Hepatocyte (in vitro differentiated cells): ENCODE results near the gene GON4L. TPM values are rescaled to one million over a fixed set of nuclear protein-coding genes. Genes with fewer than 3 reads are reported as not detected.
"Not testable (repeated sequence)": the region's sequence is repeated elsewhere in the genome, so short reads cannot be mapped to it uniquely, and the experiment has no call there.

Source experiments
- DNase-seq: peaks from one replicate; pipeline ENCODE4 v3.0.0-alpha.2; 2016; ENCODE audit warnings: low spot score
- H2AFZ ChIP-seq: fragments of 200-600 bp; sonication (generic); 2 replicates; pipeline ENCODE4 v1.6.0; 2016; ENCODE audit warnings: antibody characterized with exemption, mild to moderate bottlenecking
- H3K27ac ChIP-seq: fragments of 200-600 bp; sonication (generic); 2 replicates; pipeline ENCODE4 v1.5.1; 2016; ENCODE audit warnings: mild to moderate bottlenecking
- H3K27me3 ChIP-seq: fragments of 200-600 bp; sonication (generic); 2 replicates; pipeline ENCODE4 v1.6.1; 2016
- H3K36me3 ChIP-seq: fragments of 200-600 bp; sonication (generic); replicated peaks from 2 replicates; pipeline ENCODE4 v1.5.1; 2016; ENCODE audit warnings: low read depth; ENCODE audit not compliant: insufficient read depth
- H3K4me1 ChIP-seq: fragments of 200-600 bp; sonication (generic); 2 replicates; pipeline ENCODE4 v1.5.1; 2016; ENCODE audit warnings: mild to moderate bottlenecking, moderate library complexity; ENCODE audit not compliant: insufficient read depth
- H3K4me2 ChIP-seq: fragments of 200-600 bp; sonication (generic); 2 replicates; pipeline ENCODE4 v1.6.0; 2016
- H3K4me3 ChIP-seq: fragments of 200-600 bp; sonication (generic); 2 replicates; pipeline ENCODE4 v1.5.1; 2016; ENCODE audit warnings: mild to moderate bottlenecking
- H3K79me2 ChIP-seq: fragments of 200-600 bp; sonication (generic); 2 replicates; pipeline ENCODE4 v1.6.0; 2017; ENCODE audit warnings: mild to moderate bottlenecking
- H3K9me2 ChIP-seq: fragments of 200-600 bp; sonication (generic); replicated peaks from 2 replicates; pipeline ENCODE4 v1.6.0; 2017; ENCODE audit warnings: mild to moderate bottlenecking; ENCODE audit not compliant: insufficient read depth
- H3K9me3 ChIP-seq: fragments of 200-600 bp; sonication (generic); 2 replicates; pipeline ENCODE4 v1.5.1; 2016; ENCODE audit warnings: low read depth, mild to moderate bottlenecking
- H4K20me1 ChIP-seq: fragments of 200-600 bp; sonication (generic); 2 replicates; pipeline ENCODE4 v1.6.0; 2016; ENCODE audit warnings: mild to moderate bottlenecking; ENCODE audit not compliant: insufficient read depth, poor library complexity, severe bottlenecking
- EZH2 ChIP-seq: fragments of 200-600 bp; sonication (generic); IDR thresholded peaks from 2 replicates; pipeline ENCODE4 v1.6.1; 2016; ENCODE audit warnings: antibody characterized with exemption, mild to moderate bottlenecking, borderline replicate concordance
- EZH2phosphoT487 ChIP-seq: fragments of 200-600 bp; sonication (generic); IDR thresholded peaks from one replicate; pipeline ENCODE4 v1.6.1; 2018; ENCODE audit warnings: antibody characterized with exemption, mild to moderate bottlenecking, low read depth, moderate library complexity; ENCODE audit not compliant: unreplicated experiment, severe bottlenecking
- WGBS: methylation state at CpG from one replicate; pipeline ENCODE4 v1.1.6; 2016; ENCODE audit warnings: low lambda C conversion rate; ENCODE audit errors: missing lambda C conversion rate; 5-methylcytosine and 5-hydroxymethylcytosine counted together
- polyA plus RNA-seq: library from polyadenylated mRNA; unstranded; fragments of >200 nt; fragmentation: Nextera tagmentation; extraction: Ambion mirVana; gene quantifications from 2 replicates; pipeline ENCODE4 v1.2.1, GENCODE V29; 2016
- total RNA-seq: library from RNA; depleted of rRNA; stranded (reverse); fragments of >200 nt; gene quantifications from 2 replicates; pipeline ENCODE4 v1.2.3, GENCODE V29; 2014
- TF ChIP-seq, protein P1 (sequence below): fragments of 200-600 bp; sonication (generic); IDR thresholded peaks from 2 replicates; pipeline ENCODE4 v1.5.1; 2016; ENCODE audit warnings: antibody characterized with exemption, mild to moderate bottlenecking; ENCODE audit not compliant: poor library complexity

The GON4L gene
- total and polyA plus RNA-seq, 2 experiments from 2014 or later = 20.8 to 33.3 TPM

DNA sequence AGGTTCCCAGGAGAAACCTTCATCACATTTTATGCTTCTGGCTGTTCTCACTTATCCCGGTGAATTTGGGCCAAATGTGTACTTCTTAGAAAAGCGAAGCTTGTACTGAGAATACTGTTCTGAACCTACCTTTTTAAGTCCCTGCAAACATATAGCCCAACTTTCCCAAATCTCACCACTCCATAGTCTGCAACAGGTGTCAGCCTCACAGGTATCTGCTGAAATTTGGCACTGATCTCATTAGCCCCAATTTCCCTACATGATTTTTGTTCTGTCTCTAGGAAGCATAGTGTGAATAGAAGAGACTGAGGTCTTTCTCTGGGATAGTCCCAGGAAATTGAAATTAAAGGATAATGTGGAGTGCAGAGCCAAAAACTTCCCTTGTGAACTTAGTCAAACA is 42.7 kb upstream of the GON4L start:
- no peak overlapping the region for H3K4me3 ChIP-seq
- H3K9me2 ChIP-seq = no peaks in the 10 kb centered on the region
- TF ChIP-seq EZH2 (no peak), EZH2phosphoT487 (no peak)
- peaks cover 6% of the 10 kb centered on the region for H3K36me3 ChIP-seq
- DNase-seq = no peak
- H3K27ac ChIP-seq = no peak overlapping the region
- no peaks in the 10 kb centered on the region for H3K9me3 ChIP-seq
- no peak overlapping the region for H3K4me2 ChIP-seq
- H3K79me2 ChIP-seq = no peaks in the 10 kb centered on the region
- H3K4me1 ChIP-seq = no peaks in the 10 kb centered on the region
- WGBS = 98% methylated on average over 2 of the region's 2 CpGs
- H2AFZ ChIP-seq = no peak overlapping the region
- H4K20me1 ChIP-seq = no peaks in the 10 kb centered on the region
- no peaks in the 10 kb centered on the region for H3K27me3 ChIP-seq

DNA sequence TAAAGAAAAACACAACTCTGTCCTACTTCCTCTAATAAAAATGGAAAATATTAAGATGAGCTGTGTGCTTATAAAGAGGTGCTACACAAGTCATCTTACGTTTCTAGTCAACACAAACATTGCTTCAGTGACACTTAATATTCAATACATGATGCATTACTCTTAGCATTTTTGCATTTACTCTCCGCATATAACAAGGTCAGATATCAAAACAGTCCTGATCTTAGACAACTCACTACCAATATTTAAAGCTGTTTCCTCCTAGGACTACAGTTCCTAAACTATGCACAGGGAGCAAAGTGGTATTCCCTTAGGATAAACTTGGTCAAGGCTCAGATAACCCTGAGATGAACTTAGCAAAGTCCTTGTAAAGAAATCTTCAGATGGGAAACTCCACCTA is 41.9 kb upstream of the GON4L start:
- H3K79me2 ChIP-seq = no peaks in the 10 kb centered on the region
- H3K27me3 ChIP-seq = no peaks in the 10 kb centered on the region
- no peaks in the 10 kb centered on the region for H3K9me2 ChIP-seq
- no peak overlapping the region for H3K27ac ChIP-seq
- no peak for DNase-seq
- H3K4me1 ChIP-seq = no peaks in the 10 kb centered on the region
- 71% methylated on average over 2 of the region's 2 CpGs for WGBS
- H3K4me3 ChIP-seq = no peak overlapping the region
- no peak overlapping the region for H3K4me2 ChIP-seq
- H4K20me1 ChIP-seq = no peaks in the 10 kb centered on the region
- no peaks in the 10 kb centered on the region for H3K9me3 ChIP-seq
- H2AFZ ChIP-seq = no peak overlapping the region
- TF ChIP-seq EZH2 = no peak
- TF ChIP-seq, protein P1, sequence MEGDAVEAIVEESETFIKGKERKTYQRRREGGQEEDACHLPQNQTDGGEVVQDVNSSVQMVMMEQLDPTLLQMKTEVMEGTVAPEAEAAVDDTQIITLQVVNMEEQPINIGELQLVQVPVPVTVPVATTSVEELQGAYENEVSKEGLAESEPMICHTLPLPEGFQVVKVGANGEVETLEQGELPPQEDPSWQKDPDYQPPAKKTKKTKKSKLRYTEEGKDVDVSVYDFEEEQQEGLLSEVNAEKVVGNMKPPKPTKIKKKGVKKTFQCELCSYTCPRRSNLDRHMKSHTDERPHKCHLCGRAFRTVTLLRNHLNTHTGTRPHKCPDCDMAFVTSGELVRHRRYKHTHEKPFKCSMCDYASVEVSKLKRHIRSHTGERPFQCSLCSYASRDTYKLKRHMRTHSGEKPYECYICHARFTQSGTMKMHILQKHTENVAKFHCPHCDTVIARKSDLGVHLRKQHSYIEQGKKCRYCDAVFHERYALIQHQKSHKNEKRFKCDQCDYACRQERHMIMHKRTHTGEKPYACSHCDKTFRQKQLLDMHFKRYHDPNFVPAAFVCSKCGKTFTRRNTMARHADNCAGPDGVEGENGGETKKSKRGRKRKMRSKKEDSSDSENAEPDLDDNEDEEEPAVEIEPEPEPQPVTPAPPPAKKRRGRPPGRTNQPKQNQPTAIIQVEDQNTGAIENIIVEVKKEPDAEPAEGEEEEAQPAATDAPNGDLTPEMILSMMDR = no peak
- no peak for TF ChIP-seq EZH2phosphoT487
- peaks cover 6% of the 10 kb centered on the region for H3K36me3 ChIP-seq

DNA sequence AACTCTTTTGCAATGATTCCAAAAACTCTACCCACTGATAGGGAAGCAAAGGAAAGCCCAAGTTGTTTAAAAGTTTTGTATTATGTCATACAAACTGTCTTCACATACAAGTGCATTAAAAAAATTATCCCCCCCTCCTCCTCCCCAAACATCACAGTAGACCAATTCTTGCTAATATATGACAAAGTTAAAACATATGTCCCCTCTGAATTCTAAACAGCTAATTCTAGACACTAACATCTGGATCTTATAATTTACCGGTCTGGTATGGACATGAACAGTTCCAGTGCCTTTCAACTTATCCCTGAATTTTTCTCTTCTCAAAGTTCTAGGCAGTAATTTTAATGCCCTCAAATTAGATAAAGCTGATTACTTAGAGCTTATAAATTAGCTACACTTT is 40.7 kb upstream of the GON4L start:
- no peak overlapping the region for H2AFZ ChIP-seq
- no peaks in the 10 kb centered on the region for H3K79me2 ChIP-seq
- peaks cover 6% of the 10 kb centered on the region for H3K36me3 ChIP-seq
- H3K4me1 ChIP-seq = peaks cover 7% of the 10 kb centered on the region
- H3K27me3 ChIP-seq = no peaks in the 10 kb centered on the region
- H3K4me2 ChIP-seq = no peak overlapping the region
- no peak for TF ChIP-seq EZH2
- TF ChIP-seq EZH2phosphoT487 = no peak
- TF ChIP-seq, protein P1 = no peak
- H4K20me1 ChIP-seq = no peaks in the 10 kb centered on the region
- no peak for DNase-seq
- no peak overlapping the region for H3K27ac ChIP-seq
- 67% methylated on average over 1 of the region's 1 CpG for WGBS
- no peaks in the 10 kb centered on the region for H3K9me2 ChIP-seq
- H3K4me3 ChIP-seq = no peak overlapping the region
- H3K9me3 ChIP-seq = no peaks in the 10 kb centered on the region

DNA sequence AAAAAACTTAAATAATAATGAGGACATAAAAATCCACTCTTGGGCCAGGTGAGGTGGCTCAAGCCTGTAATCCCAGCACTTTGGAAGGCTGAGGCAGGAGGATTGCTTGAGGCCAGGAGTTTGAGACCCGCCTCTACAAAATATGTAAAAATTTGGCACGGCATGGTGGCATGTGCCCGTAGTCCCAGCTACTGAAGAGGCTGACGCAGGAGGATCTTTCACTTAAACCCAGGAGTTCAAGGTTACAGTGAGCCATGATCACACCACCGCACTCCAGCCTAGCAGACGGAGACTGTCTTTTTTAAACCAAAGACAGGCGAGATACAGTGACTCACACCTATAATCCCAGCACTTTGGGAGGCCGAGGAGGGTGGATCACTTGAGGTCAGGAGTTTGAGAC is 39.5 kb upstream of the GON4L start:
- not testable (repeated sequence) for H3K36me3 ChIP-seq, H3K27me3 ChIP-seq, H4K20me1 ChIP-seq, H3K4me3 ChIP-seq, H3K79me2 ChIP-seq, DNase-seq, H3K9me3 ChIP-seq, H3K9me2 ChIP-seq, H3K27ac ChIP-seq, H2AFZ ChIP-seq, H3K4me2 ChIP-seq
- peaks cover 11% of the 10 kb centered on the region for H3K4me1 ChIP-seq
- 95% methylated on average over 8 of the region's 8 CpGs for WGBS

DNA sequence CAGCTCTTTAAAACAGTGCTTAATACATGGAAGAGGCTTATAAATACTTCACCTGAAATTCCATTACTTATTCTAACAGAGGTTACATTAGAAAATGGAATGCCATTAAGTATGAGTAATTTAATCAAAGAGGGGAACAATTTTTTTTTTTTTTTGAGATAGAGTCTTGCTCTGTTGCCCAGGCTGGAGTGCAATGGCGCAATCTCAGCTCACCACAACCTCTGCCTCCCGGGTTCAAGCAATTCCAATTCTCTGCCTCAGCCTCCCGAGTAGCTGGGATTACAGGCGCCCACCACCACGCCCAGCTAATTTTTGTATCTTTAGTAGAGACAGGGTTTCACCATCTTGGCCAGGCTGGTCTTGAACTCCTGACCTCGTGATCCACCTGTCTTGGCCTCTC is 38.6 kb upstream of the GON4L start:
- H3K79me2 ChIP-seq, DNase-seq, H3K27ac ChIP-seq, H3K4me3 ChIP-seq, H3K36me3 ChIP-seq, H3K9me2 ChIP-seq, H4K20me1 ChIP-seq, H3K27me3 ChIP-seq, H3K9me3 ChIP-seq, H2AFZ ChIP-seq, H3K4me2 ChIP-seq: not testable (repeated sequence)
- H3K4me1 ChIP-seq = peaks cover 11% of the 10 kb centered on the region
- 98% methylated on average over 6 of the region's 6 CpGs for WGBS
